Measurements from ENCODE around the gene MYOC. TPM values are rescaled to one million over a fixed set of nuclear protein-coding genes. Genes with fewer than 3 reads are reported as not detected.
"Not testable (repeated sequence)": the region's sequence is repeated elsewhere in the genome, so short reads cannot be mapped to it uniquely, and the experiment has no call there.

The MYOC gene
- total and polyA plus RNA-seq, 8 donors: 0.19 to 2.3 (median 0.48) TPM; not detected in 2

DNA sequence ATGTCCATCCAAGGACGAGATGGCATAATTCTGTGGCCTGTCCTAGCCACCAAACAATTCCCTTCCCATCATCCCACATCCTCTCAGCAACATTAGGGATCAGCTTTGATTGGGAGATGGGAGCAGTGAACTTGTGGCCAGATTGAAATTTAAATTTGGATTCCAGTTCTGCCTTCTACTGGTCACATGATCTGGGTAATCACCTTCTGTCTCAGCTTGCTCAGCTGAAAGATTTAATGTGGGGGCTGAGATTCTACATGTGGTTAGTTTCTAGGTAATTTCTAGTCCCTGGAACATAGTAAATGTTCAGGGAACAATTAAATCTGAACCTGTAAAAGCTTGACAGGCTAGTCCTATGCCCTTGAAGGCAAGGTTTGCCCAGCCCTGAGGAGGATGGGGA is 27.3 kb downstream of the MYOC start:
- Histone ChIP-seq H3K36me3 (no peaks in the 10 kb centered on the region), H3K4me1 (no peaks in the 10 kb centered on the region), H3K9me3 (no peaks in the 10 kb centered on the region), H3K4me3 (no peak overlapping the region), H3K27ac (no peak overlapping the region), H3K27me3 (no peaks in the 10 kb centered on the region)
- 61 to 66% methylated on average over 1 of the region's 1 CpG for WGBS, 2 donors
- intact Hi-C loops (cut with DNase I): no loop called here
- TF ChIP-seq, protein P1, sequence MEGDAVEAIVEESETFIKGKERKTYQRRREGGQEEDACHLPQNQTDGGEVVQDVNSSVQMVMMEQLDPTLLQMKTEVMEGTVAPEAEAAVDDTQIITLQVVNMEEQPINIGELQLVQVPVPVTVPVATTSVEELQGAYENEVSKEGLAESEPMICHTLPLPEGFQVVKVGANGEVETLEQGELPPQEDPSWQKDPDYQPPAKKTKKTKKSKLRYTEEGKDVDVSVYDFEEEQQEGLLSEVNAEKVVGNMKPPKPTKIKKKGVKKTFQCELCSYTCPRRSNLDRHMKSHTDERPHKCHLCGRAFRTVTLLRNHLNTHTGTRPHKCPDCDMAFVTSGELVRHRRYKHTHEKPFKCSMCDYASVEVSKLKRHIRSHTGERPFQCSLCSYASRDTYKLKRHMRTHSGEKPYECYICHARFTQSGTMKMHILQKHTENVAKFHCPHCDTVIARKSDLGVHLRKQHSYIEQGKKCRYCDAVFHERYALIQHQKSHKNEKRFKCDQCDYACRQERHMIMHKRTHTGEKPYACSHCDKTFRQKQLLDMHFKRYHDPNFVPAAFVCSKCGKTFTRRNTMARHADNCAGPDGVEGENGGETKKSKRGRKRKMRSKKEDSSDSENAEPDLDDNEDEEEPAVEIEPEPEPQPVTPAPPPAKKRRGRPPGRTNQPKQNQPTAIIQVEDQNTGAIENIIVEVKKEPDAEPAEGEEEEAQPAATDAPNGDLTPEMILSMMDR (IDR thresholded peaks at IDR 0.05): no peak
- no peak for ATAC-seq
- no peak for FAIRE-seq
- DNase-seq: no peak

DNA sequence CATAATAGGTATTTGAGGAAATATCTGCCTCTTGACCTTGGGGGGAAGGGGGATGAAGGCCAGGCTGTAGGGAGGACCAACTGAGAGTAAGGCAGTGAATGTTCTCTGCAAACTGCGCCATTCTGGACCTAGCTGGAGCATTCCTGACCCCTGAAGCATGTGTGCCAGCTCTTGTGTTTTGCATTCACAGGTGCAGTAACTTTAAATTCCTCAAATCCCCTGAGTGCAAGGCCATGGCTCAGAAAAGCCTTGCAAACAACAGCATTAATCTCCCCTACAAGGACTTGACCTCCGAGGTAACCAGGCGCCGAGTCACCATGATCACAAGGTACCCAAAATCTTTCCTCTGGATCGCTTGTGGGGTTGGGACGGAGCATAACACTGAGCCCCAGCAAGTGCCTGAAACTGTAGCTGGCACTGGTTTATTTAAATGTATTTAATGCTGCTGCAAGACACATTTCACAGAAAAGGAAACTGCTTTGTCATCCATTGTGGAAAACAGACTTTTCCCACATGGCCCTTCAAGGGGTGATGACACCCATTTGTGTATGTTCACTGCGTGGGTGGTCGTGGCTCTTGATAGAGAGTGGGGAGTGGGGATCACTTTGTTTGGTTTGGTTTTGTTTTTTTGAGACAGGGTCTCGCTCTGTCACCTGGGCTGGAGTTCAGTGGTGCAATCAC is 28.7 kb downstream of the MYOC start:
- Histone ChIP-seq H3K27me3 (no peaks in the 10 kb centered on the region), H3K36me3 (no peaks in the 10 kb centered on the region), H3K4me1 (no peaks in the 10 kb centered on the region), H3K4me3 (no peak overlapping the region), H3K9me3 (no peaks in the 10 kb centered on the region), H3K27ac (no peak overlapping the region)
- intact Hi-C loops (cut with DNase I): no loop called here
- TF ChIP-seq, protein P1 (IDR thresholded peaks at IDR 0.05): no peak
- DNase-seq (no peak), ATAC-seq (no peak), FAIRE-seq (no peak)
- WGBS, 2 donors: 66 to 83% methylated on average over 9 of the region's 9 CpGs

DNA sequence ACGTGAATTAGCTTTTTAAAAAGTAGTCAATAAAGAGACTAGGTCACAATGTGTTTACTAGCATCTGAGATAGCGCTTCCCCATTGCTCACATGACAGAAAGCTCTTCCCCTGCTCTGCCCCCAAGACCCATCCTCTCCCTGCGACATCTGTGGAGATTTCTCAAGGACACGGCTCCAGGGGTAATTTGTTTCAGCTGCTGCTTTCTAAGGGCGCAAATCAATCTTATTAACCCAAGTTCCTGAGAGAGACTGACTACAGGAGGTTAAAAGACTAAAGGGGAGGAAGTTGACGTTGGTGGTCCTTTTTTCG is 30.4 kb downstream of the MYOC start, which contains the start of gene MYOCOS:
MYOCOS (plus strand) TSS at position 92 of the 311 bp plus-strand sequence. CDS start 1,641 bp downstream, outside the sequence.
- no peaks in the 10 kb centered on the region for H3K4me1 ChIP-seq
- H3K9me3 ChIP-seq: no peaks in the 10 kb centered on the region
- intact Hi-C loops (cut with DNase I): no loop called here
- H3K4me3 ChIP-seq: no peak within 1 kb of the TSS
- 45 to 48% methylated on average over 7 of the region's 7 CpGs for WGBS, 2 donors
- FAIRE-seq (no peak), DNase-seq (no peak), ATAC-seq (no peak)
- no peaks in the 10 kb centered on the region for H3K36me3 ChIP-seq
- H3K27me3 ChIP-seq: no peaks in the 10 kb centered on the region
- TF ChIP-seq, protein P1 (IDR thresholded peaks at IDR 0.05): no peak
- H3K27ac ChIP-seq: no peak within 1 kb of the TSS

DNA sequence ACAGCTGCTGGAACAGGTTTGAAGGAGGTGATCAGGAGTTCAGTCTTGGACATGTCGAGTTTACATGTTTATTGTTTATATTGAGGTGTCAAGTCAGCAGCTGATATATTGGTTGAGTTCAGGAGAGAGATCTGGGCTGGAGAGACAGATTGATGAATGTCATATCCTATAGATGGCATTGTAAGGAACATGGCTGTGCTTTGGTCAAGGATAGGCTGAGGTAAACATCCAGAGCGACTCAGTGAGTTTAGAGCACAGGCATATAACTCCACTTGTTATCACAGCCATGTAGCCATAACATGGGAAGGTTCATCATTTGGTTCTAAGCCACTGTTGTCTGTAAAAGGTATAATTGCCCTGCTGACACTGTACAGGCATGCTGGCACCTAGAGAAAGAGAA is 35.9 kb downstream of the MYOC start:
- intact Hi-C loops (cut with DNase I): no loop called here

DNA sequence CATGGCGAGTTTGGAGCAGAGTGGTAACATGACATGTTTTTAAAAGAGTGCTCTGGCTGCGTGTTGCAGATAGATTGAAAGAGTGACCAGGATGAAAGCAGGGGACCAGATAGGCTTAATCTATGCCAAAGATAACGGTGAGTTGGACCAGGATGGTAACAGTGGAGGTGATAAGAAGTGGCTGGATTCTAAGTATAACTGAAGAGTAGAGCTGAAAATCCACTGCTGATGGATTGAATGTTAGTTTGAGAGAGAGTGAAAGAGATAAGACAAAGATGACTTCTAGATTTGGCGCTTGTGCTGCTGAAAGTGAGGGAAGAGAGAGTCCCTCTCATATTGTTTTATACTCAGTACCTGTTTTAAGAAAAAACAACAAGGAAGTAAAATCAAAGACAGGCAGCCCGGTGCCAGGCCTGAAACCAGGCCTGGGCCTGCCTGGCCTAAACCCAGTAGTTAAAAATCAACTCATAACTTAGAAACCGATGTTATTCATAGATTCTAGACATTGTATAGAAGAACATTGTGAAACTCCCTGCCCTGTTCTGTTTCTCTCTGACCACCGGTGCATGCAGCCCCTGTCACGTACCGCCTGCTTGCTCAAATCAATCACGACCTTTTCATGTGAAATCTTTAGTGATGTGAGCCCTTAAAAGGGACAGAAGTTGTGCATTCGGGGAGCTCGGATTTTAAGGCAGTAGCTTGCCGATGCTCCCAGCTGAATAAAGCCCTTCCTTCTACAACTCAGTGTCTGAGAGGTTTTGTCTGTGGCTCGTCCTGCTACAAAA is 37.2 kb downstream of the MYOC start:
- ATAC-seq; H3K36me3 ChIP-seq; FAIRE-seq; DNase-seq; H3K9me3 ChIP-seq; intact Hi-C loops (cut with DNase I); H3K4me1 ChIP-seq; H3K4me3 ChIP-seq; H3K27me3 ChIP-seq: not testable (repeated sequence)
- WGBS, 2 donors: 68 to 69% methylated on average over 14 of the region's 14 CpGs
- peak overlapping the region in 2 of 4 donors; percentile 22 to 33 for H3K27ac ChIP-seq

More for the DNA sequence above, 35.9 kb downstream of the MYOC start:
- TF ChIP-seq, protein P1 (IDR thresholded peaks at IDR 0.05): no peak
- no peak overlapping the region for H3K27ac ChIP-seq
- H3K9me3 ChIP-seq: no peaks in the 10 kb centered on the region
- no peaks in the 10 kb centered on the region for H3K27me3 ChIP-seq
- FAIRE-seq (no peak), DNase-seq (no peak), ATAC-seq (no peak)
- no peak overlapping the region for H3K4me3 ChIP-seq
- WGBS, 2 donors: 69 to 78% methylated on average over 2 of the region's 2 CpGs
- H3K36me3 ChIP-seq: no peaks in the 10 kb centered on the region
- no peaks in the 10 kb centered on the region for H3K4me1 ChIP-seq
